B cell (primary cell): ENCODE measurements around the gene STX8. TPM values are rescaled to one million over a fixed set of nuclear protein-coding genes. Genes with fewer than 3 reads are reported as not detected.

Experiments
- ATAC-seq: fragments of 200-7000 bp; cut with Tn5 transposase; one replicate; pipeline ENCODE4 v1.10.0; 2021; ENCODE audit warnings: low read depth, mild to moderate bottlenecking, moderate number of reproducible peaks, moderate library complexity
- CTCF ChIA-PET: fragments of 350-600 bp; sonication (Branson Sonifier 250); formaldehyde crosslinking; loops from one replicate; lab custom pipeline; 2021; ENCODE audit warnings: antibody characterized with exemption, inconsistent platforms; lab: Charles Lee
- POLR2A ChIA-PET: fragments of 350-600 bp; sonication (Branson Sonifier 250); formaldehyde crosslinking; loops from one replicate; lab custom pipeline; 2021; ENCODE audit warnings: antibody characterized with exemption; lab: Charles Lee
- DNase-seq: peaks from one replicate; pipeline ENCODE4 v3.0.0; 2013
- H2AFZ ChIP-seq: 2 replicates; pipeline ENCODE4 v1.6.1; 2012; ENCODE audit warnings: mild to moderate bottlenecking, low read depth, low read length; ENCODE audit not compliant: insufficient read depth, poor library complexity, severe bottlenecking
- H3K27ac ChIP-seq, 2 donors: 1 replicate in 1 of 2; 2 replicates in 1 of 2; pipeline ENCODE4 v1.5.1; 2012 to 2013; ENCODE audit warnings: low read length in 2 of 2, mild to moderate bottlenecking in 2 of 2, moderate library complexity in 1 of 2
- H3K27me3 ChIP-seq, 4 experiments: fragments of 200-600 bp in 1 of 4; sonication (generic) in 1 of 4; replicated peaks in 1 of 4; 1 replicate in 2 of 4; 2 replicates in 2 of 4; pipeline versions ENCODE4 v1.6.1 to v1.7.0; 2013 to 2016; ENCODE audit warnings: low read length in 3 of 4, mild to moderate bottlenecking in 2 of 4, mixed read lengths in 1 of 4, moderate library complexity in 1 of 4; ENCODE audit not compliant: insufficient read depth in 4 of 4, control insufficient read depth in 3 of 4; ENCODE audit errors: control extremely low read depth in 1 of 4
- H3K36me3 ChIP-seq, 2 experiments: replicated peaks in 1 of 2; 1 replicate in 1 of 2; 2 replicates in 1 of 2; pipeline versions ENCODE4 v1.6.1 to v1.7.1; 2013; ENCODE audit warnings: low read length in 1 of 2; ENCODE audit not compliant: insufficient read depth in 2 of 2, control insufficient read depth in 1 of 2; ENCODE audit errors: control extremely low read depth in 1 of 2, extremely low read depth in 1 of 2
- H3K4me1 ChIP-seq, 2 donors: fragments of 200-600 bp in 1 of 2; sonication (generic) in 1 of 2; 1 replicate in 1 of 2; 2 replicates in 1 of 2; pipeline versions ENCODE4 v1.5.1 to v1.6.1; 2013 to 2017; ENCODE audit warnings: low read length in 2 of 2; ENCODE audit not compliant: control insufficient read depth in 2 of 2, insufficient read depth in 2 of 2
- H3K4me2 ChIP-seq: replicated peaks from 2 replicates; pipeline ENCODE3; 2012; ENCODE audit warnings: mild to moderate bottlenecking, low read depth, low read length; ENCODE audit not compliant: poor library complexity, severe bottlenecking
- H3K4me3 ChIP-seq, 5 experiments: fragments of 200-600 bp in 1 of 5; sonication (generic) in 1 of 5; 1 replicate in 3 of 5; 2 replicates in 2 of 5; pipeline versions ENCODE4 v1.5.1 to v1.7.0; 2011 to 2016; ENCODE audit warnings: low read length in 4 of 5, mild to moderate bottlenecking in 4 of 5, low read depth in 2 of 5, control low read depth in 1 of 5, moderate library complexity in 1 of 5; ENCODE audit not compliant: insufficient read depth in 1 of 5; ENCODE audit errors: control extremely low read depth in 1 of 5, extremely low read depth in 1 of 5
- H3K79me2 ChIP-seq: fragments of 200-600 bp; sonication (generic); one replicate; pipeline ENCODE4 v1.6.0; 2016; ENCODE audit warnings: low read length; ENCODE audit not compliant: control insufficient read depth, insufficient read depth
- H3K9ac ChIP-seq: fragments of 200-600 bp; sonication (generic); 2 replicates; pipeline ENCODE4 v1.6.1; 2017; ENCODE audit warnings: mild to moderate bottlenecking, low read length, moderate library complexity
- H3K9me3 ChIP-seq, 3 donors: one replicate each; pipeline versions ENCODE4 v1.6.1 to v1.7.1; 2013; ENCODE audit warnings: low read length in 2 of 3; ENCODE audit not compliant: control insufficient read depth in 2 of 3, insufficient read depth in 1 of 3; ENCODE audit errors: control extremely low read depth in 1 of 3
- H4K20me1 ChIP-seq: 2 replicates; pipeline ENCODE4 v1.6.0; 2012; ENCODE audit warnings: mild to moderate bottlenecking, low read length; ENCODE audit not compliant: insufficient read depth, control insufficient read depth, poor library complexity, severe bottlenecking
- H3K27ac Mint-ChIP-seq: one replicate; pipeline ENCODE4 v1.8.0; 2021; ENCODE audit warnings: mixed read lengths
- H3K27me3 Mint-ChIP-seq: one replicate; pipeline ENCODE4 v1.8.0; 2021; ENCODE audit warnings: mixed read lengths
- H3K4me1 Mint-ChIP-seq: one replicate; pipeline ENCODE4 v1.8.0; 2021; ENCODE audit warnings: mixed read lengths
- H3K4me3 Mint-ChIP-seq: one replicate; pipeline ENCODE4 v1.8.0; 2021; ENCODE audit warnings: mixed read lengths
- H3K9me3 Mint-ChIP-seq: one replicate; pipeline ENCODE4 v1.8.0; 2022; ENCODE audit warnings: mixed read lengths; ENCODE audit not compliant: insufficient read depth
- CTCF ChIP-seq: fragments of 200-600 bp; IDR thresholded peaks from one replicate; pipeline ENCODE4 v1.8.0; 2022; ENCODE audit warnings: antibody characterized with exemption, mild to moderate bottlenecking
- EZH2 ChIP-seq: IDR thresholded peaks from 2 replicates; pipeline ENCODE4 v1.6.1; 2012; ENCODE audit warnings: borderline replicate concordance, low read depth, mild to moderate bottlenecking, moderate library complexity, low read length; ENCODE audit not compliant: insufficient read depth, poor library complexity, severe bottlenecking
- WGBS: methylation state at CpG from one replicate; pipeline ENCODE4 v1.1.5; 2013; ENCODE audit warnings: missing lambda C conversion rate; ENCODE audit not compliant: insufficient coverage; 5-methylcytosine and 5-hydroxymethylcytosine counted together
- intact Hi-C: fragments of 100-400 bp; cut with micrococcal nuclease; formaldehyde crosslinking; loops from one replicate; pipeline ENCODE4 v1.10.0; 2022
- polyA plus RNA-seq: library from polyadenylated mRNA; depleted of rRNA; stranded (reverse); fragments of >200 nt; gene quantifications from 2 replicates; pipeline ENCODE4 v1.2.3, GENCODE V29; 2012
- total RNA-seq, 2 donors: library from RNA; stranded (reverse); fragments of 120-200 nt in 1 of 2; gene quantifications; 1 replicate in 1 of 2; 2 replicates in 1 of 2; pipeline versions ENCODE4 v1.2.3 to v1.2.4, GENCODE V29; 2013 to 2022

STX8 gene
- total and polyA plus RNA-seq, 2 donors (not counting 1 experiment from before 2014, with no cell fraction given), result 35.8 to 61.5 TPM

GRCh38 chr17:9478889-9479288 lies 96.7 kb downstream of the STX8 start:
- no peaks in the 10 kb centered on the region for H3K9me3 Mint-ChIP-seq

GRCh38 chr17:9475101-9475658 lies 100.4 kb downstream of the STX8 start:
- intact Hi-C loops, result no loop called here
- TF ChIP-seq EZH2, result no peak
- TF ChIP-seq CTCF, result no peak
- H3K4me2 ChIP-seq, result no peak overlapping the region
- no peak overlapping the region for H3K9ac ChIP-seq
- peaks cover 4 to 5% of the 10 kb centered on the region in 2 donors for H3K4me1 ChIP-seq
- no peaks in the 10 kb centered on the region for H3K79me2 ChIP-seq
- no peak overlapping the region for H3K27ac Mint-ChIP-seq
- H3K4me3 Mint-ChIP-seq, result no peak overlapping the region
- H3K36me3 ChIP-seq, result peaks cover 0 to 4% of the 10 kb centered on the region in 2 experiments
- H3K27ac ChIP-seq, result no peak overlapping the region
- no peaks in the 10 kb centered on the region for H3K9me3 Mint-ChIP-seq
- ATAC-seq, result no peak
- no peaks in the 10 kb centered on the region for H4K20me1 ChIP-seq
- peaks cover 7% of the 10 kb centered on the region for H3K4me1 Mint-ChIP-seq
- WGBS, result 100% methylated on average over 2 of the region's 4 CpGs
- DNase-seq, result no peak
- no peaks in the 10 kb centered on the region for H3K9me3 ChIP-seq
- H3K27me3 ChIP-seq, result no peaks in the 10 kb centered on the region
- ChIA-PET POLR2A (no interaction called here), CTCF (no interaction called here)
- no peak overlapping the region for H2AFZ ChIP-seq
- no peaks in the 10 kb centered on the region for H3K27me3 Mint-ChIP-seq
- H3K4me3 ChIP-seq, result no peak overlapping the region

More at GRCh38 chr17:9478889-9479288, 96.7 kb downstream of the STX8 start:
- WGBS, result no CpG with 5 or more reads among the region's 3 CpGs
- H3K27ac Mint-ChIP-seq, result no peak overlapping the region
- no peaks in the 10 kb centered on the region for H3K79me2 ChIP-seq
- ATAC-seq (no peak), DNase-seq (no peak)
- H3K4me2 ChIP-seq, result no peak overlapping the region
- no peak overlapping the region for H3K9ac ChIP-seq
- no peak overlapping the region for H3K4me3 ChIP-seq
- H2AFZ ChIP-seq, result no peak overlapping the region
- H3K4me3 Mint-ChIP-seq, result no peak overlapping the region
- H3K9me3 ChIP-seq, result no peaks in the 10 kb centered on the region
- intact Hi-C loops, result no loop called here
- no peak overlapping the region for H3K27ac ChIP-seq
- no peaks in the 10 kb centered on the region for H4K20me1 ChIP-seq
- no peaks in the 10 kb centered on the region for H3K27me3 ChIP-seq
- H3K27me3 Mint-ChIP-seq, result no peaks in the 10 kb centered on the region
- ChIA-PET CTCF (no interaction called here), POLR2A (no interaction called here)
- no peaks in the 10 kb centered on the region for H3K4me1 ChIP-seq
- H3K36me3 ChIP-seq, result no peaks in the 10 kb centered on the region
- TF ChIP-seq EZH2 (no peak), CTCF (no peak)
- no peaks in the 10 kb centered on the region for H3K4me1 Mint-ChIP-seq
